ENCODE data around the gene CD300A. TPM values are rescaled to one million over a fixed set of nuclear protein-coding genes. Genes with fewer than 3 reads are reported as not detected.
"Not testable (repeated sequence)": the region's sequence is repeated elsewhere in the genome, so short reads cannot be mapped to it uniquely, and the experiment has no call there.

CD300A gene
- total and polyA plus RNA-seq, 11 donors: 0.64 to 23.2 (median 1.6) TPM

- ATAC-seq (no peak), DNase-seq (no peak)
- WGBS, 4 donors: 14 to 75% (median 56%) methylated on average over 3 of the region's 3 CpGs
- Histone ChIP-seq H3K27me3 (peaks cover 0 to 2% (median 0%) of the 10 kb centered on the region in 9 donors), H3K9me3 (peaks cover 0 to 6% (median 0%) of the 10 kb centered on the region in 12 donors), H3K36me3 (no peaks in the 10 kb centered on the region), H3K4me1 (peaks cover 0 to 36% (median 0%) of the 10 kb centered on the region in 12 donors), H3K4me3 (no peak overlapping the region), H3K27ac (no peak overlapping the region)
- intact Hi-C loops (cut with DNase I): no loop called here
- TF ChIP-seq, protein P1, sequence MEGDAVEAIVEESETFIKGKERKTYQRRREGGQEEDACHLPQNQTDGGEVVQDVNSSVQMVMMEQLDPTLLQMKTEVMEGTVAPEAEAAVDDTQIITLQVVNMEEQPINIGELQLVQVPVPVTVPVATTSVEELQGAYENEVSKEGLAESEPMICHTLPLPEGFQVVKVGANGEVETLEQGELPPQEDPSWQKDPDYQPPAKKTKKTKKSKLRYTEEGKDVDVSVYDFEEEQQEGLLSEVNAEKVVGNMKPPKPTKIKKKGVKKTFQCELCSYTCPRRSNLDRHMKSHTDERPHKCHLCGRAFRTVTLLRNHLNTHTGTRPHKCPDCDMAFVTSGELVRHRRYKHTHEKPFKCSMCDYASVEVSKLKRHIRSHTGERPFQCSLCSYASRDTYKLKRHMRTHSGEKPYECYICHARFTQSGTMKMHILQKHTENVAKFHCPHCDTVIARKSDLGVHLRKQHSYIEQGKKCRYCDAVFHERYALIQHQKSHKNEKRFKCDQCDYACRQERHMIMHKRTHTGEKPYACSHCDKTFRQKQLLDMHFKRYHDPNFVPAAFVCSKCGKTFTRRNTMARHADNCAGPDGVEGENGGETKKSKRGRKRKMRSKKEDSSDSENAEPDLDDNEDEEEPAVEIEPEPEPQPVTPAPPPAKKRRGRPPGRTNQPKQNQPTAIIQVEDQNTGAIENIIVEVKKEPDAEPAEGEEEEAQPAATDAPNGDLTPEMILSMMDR (IDR thresholded peaks at IDR 0.05): no peak
Measured at GRCh38 chr17:74513987-74514631, 47.7 kb downstream of the CD300A start.

DNA sequence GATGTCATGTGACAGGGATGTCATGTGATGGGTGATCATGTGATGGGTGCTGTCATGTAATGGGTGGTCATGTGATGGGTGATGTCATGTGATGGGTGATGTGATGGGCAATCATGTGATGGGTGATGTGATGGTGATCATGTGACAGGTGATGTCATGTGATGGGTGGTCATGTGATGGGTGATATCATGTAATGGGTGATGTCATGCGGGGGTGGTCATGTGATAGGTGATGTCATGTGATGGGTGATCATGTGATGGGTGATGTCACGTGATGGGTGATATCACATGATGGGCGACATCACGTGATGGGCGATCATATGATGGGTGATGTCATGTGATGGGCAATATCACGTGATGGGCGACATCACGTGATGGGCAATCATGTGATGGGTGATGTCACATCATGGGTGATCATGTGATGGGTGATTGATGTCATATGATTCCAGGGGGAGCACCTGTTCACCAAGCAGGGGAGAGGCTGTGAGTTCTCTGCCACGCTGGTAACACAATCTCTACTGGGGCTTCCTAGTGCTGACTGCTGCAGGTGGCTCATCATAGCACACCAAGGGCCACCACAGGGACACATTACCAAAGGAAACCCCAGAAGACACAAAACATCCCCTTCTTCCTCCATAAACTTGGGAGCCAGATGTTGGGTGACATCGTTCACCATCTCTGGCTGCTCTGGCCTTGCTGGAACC lies 48.3 kb downstream of the CD300A start:
- no peak for ATAC-seq

GRCh38 chr17:74515941-74516340 lies 49.5 kb downstream of the CD300A start:
- Histone ChIP-seq H3K27me3 (peaks cover 0 to 2% (median 0%) of the 10 kb centered on the region in 9 donors), H3K27ac (no peak overlapping the region), H3K36me3 (no peaks in the 10 kb centered on the region), H3K4me1 (peaks cover 0 to 45% (median 0%) of the 10 kb centered on the region in 12 donors), H3K9me3 (peaks cover 0 to 6% (median 0%) of the 10 kb centered on the region in 12 donors), H3K4me3 (no peak overlapping the region)
- TF ChIP-seq, protein P1 (IDR thresholded peaks at IDR 0.05): no peak
- TF ChIP-seq POLR2A (IDR thresholded peaks at IDR 0.05): no peak
- WGBS, 4 donors: 72 to 82% (median 81%) methylated on average over 4 of the region's 4 CpGs
- DNase-seq: no peak
- intact Hi-C loops (cut with DNase I): no loop called here
- no peak for ATAC-seq

More for the DNA sequence above, 48.3 kb downstream of the CD300A start:
- Histone ChIP-seq H3K36me3 (no peaks in the 10 kb centered on the region), H3K27ac (no peak overlapping the region), H3K9me3 (peaks cover 0 to 6% (median 0%) of the 10 kb centered on the region in 12 donors), H3K4me3 (no peak overlapping the region), H3K4me1 (peaks cover 0 to 37% (median 0%) of the 10 kb centered on the region in 12 donors), H3K27me3 (peaks cover 0 to 2% (median 0%) of the 10 kb centered on the region in 9 donors)
- intact Hi-C loops (cut with DNase I): no loop called here
- TF ChIP-seq, protein P1 (IDR thresholded peaks at IDR 0.05): no peak
- no peak for TF ChIP-seq POLR2A (IDR thresholded peaks at IDR 0.05)
- DNase-seq: no peak
- 93 to 96% (median 94%) methylated on average over 10 of the region's 10 CpGs for WGBS, 4 donors

GRCh38 chr17:74516561-74517328 lies 50.3 kb downstream of the CD300A start:
- H3K4me3 ChIP-seq: no peak overlapping the region
- H3K9me3 ChIP-seq: peaks cover 0 to 6% (median 0%) of the 10 kb centered on the region in 12 donors
- peaks cover 0 to 2% (median 0%) of the 10 kb centered on the region in 9 donors for H3K27me3 ChIP-seq
- H3K4me1 ChIP-seq: peaks cover 0 to 50% (median 0%) of the 10 kb centered on the region in 12 donors
- intact Hi-C loops (cut with DNase I): no loop called here
- ATAC-seq (no peak), DNase-seq (no peak)
- 73 to 96% (median 89%) methylated on average over 3 of the region's 3 CpGs for WGBS, 4 donors
- no peaks in the 10 kb centered on the region for H3K36me3 ChIP-seq
- peak overlapping the region in 1 of 12 donors; percentile 52 for H3K27ac ChIP-seq
- no peak for TF ChIP-seq POLR2A (IDR thresholded peaks at IDR 0.05)
- TF ChIP-seq, protein P1 (IDR thresholded peaks at IDR 0.05): no peak

DNA sequence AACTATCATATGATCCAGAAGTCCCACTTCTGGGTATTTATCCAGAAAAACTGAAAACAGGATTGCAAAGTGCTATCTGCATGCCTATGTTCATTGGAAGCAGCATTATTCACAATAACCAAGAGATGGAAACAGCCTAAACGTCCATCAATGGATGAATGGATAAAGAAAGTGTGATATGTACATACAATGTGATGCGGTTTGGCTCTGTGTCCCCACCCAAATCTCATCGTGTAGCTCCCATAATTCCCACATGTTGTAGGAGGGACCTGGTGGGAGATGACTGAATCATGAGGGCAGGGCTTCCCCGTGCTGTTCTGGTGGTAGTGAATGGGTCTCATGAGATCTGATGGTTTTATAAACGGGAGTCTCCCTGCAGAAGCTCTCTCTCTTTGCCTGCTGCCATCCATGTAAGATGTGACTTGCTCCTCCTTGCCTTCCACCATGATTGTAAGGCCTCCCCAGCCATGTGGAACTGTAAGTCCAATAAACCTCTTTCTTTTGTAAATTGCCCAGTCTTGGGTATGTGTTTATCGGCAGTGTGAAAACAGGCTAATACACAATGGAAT lies 52.1 kb downstream of the CD300A start:
- DNase-seq; H3K36me3 ChIP-seq; H3K9me3 ChIP-seq; H3K27me3 ChIP-seq; H3K4me3 ChIP-seq; ATAC-seq; intact Hi-C loops (cut with DNase I); H3K27ac ChIP-seq: not testable (repeated sequence)
- H3K4me1 ChIP-seq: peaks cover 0 to 48% (median 0%) of the 10 kb centered on the region in 12 donors
- WGBS, 4 donors: 72 to 78% (median 75%) methylated on average over 6 of the region's 6 CpGs
